Heart left ventricle (tissue), 16 donors: Measurements from ENCODE around the gene SMPD4. TPM values are rescaled to one million over a fixed set of nuclear protein-coding genes. Genes with fewer than 3 reads are reported as not detected.
A peak's percentile ranks its signal among the peaks of the same experiment; 100 is the strongest.
"Not testable (repeated sequence)": the region's sequence is repeated elsewhere in the genome, so short reads cannot be mapped to it uniquely, and the experiment has no call there.

Source experiments
- ATAC-seq, 4 donors: fragments of 200-7000 bp; cut with Tn5 transposase; one replicate each; pipeline ENCODE4 v1.9.1; 2020 to 2022; ENCODE audit warnings: moderate library complexity in 4 of 4, mild to moderate bottlenecking in 3 of 4, moderate number of reproducible peaks in 1 of 4
- DNase-seq, 5 donors: peaks; one replicate each; pipeline ENCODE4 v3.0.0-alpha.2; 2020
- H3K27ac ChIP-seq, 12 donors: fragments of 200-600 bp; sonication (generic) in 4 of 12; one replicate each; pipeline versions ENCODE4 v1.5.0 to v1.8.0; 2016 to 2022; ENCODE audit warnings: mild to moderate bottlenecking in 2 of 12
- H3K27me3 ChIP-seq, 9 donors: fragments of 200-600 bp; sonication (generic) in 2 of 9; one replicate each; pipeline versions ENCODE4 v1.5.1 to v1.8.0; 2016 to 2022; ENCODE audit warnings: mild to moderate bottlenecking in 3 of 9
- H3K36me3 ChIP-seq, 9 donors: fragments of 200-600 bp; sonication (generic) in 2 of 9; one replicate each; pipeline versions ENCODE4 v1.5.0 to v1.8.0; 2018 to 2022; ENCODE audit warnings: mild to moderate bottlenecking in 2 of 9
- H3K4me1 ChIP-seq, 12 donors: fragments of 200-600 bp; sonication (generic) in 4 of 12; one replicate each; pipeline versions ENCODE4 v1.5.0 to v1.8.0; 2016 to 2022; ENCODE audit warnings: mild to moderate bottlenecking in 3 of 12
- H3K4me3 ChIP-seq, 12 donors: fragments of 200-600 bp; sonication (generic) in 4 of 12; one replicate each; pipeline versions ENCODE4 v1.5.0 to v1.8.0; 2017 to 2022; ENCODE audit warnings: mild to moderate bottlenecking in 9 of 12, moderate library complexity in 4 of 12
- H3K9me3 ChIP-seq, 12 donors: fragments of 200-600 bp; sonication (generic) in 4 of 12; one replicate each; pipeline versions ENCODE4 v1.5.0 to v1.8.0; 2016 to 2022; ENCODE audit warnings: mild to moderate bottlenecking in 1 of 12
- CTCF ChIP-seq, 12 donors: fragments of 200-600 bp; sonication (generic) in 4 of 12; IDR thresholded peaks; one replicate each; pipeline versions ENCODE4 v1.5.0 to v1.8.0; 2018 to 2022; ENCODE audit warnings: antibody characterized with exemption in 12 of 12, mild to moderate bottlenecking in 5 of 12
- POLR2A ChIP-seq, 2 donors: fragments of 450-650 bp; IDR thresholded peaks; one replicate each; pipeline ENCODE4 v1.6.1; 2017; ENCODE audit warnings: antibody characterized with exemption in 2 of 2, mild to moderate bottlenecking in 2 of 2, moderate library complexity in 2 of 2
- WGBS, 4 donors: extraction: QIAGEN DNeasy Blood & Tissue Kit in 2 of 4; methylation state at CpG; one replicate each; pipeline versions ENCODE4 v1.1.5 to v1.1.7; 2013 to 2018; 5-methylcytosine and 5-hydroxymethylcytosine counted together
- intact Hi-C, 10 donors: fragments of 100-400 bp; cut with DNase I; formaldehyde crosslinking; loops; one replicate each; pipeline versions ENCODE4 v1.11.1 to v1.14.2; 2022
- polyA plus RNA-seq, 2 donors: library from polyadenylated mRNA; stranded (reverse); fragments of 200-250 nt; gene quantifications; one replicate each; pipeline ENCODE4 v1.2.3, GENCODE V29; 2013
- total RNA-seq, 9 donors: library from RNA; depleted of rRNA in 2 of 9; stranded (reverse); fragments of >200 nt in 2 of 9; fragmentation: NEBNext Ultra II Directional in 3 of 9; extraction: Animal tissue kit (Norgen Biotek cat#: 25700) in 3 of 9; gene quantifications; one replicate each; pipeline versions ENCODE4 v1.1.0 to v1.2.4, GENCODE V29; 2016 to 2023
- donor health status: ischemic (EF 13 %, LVEDD 7.1; RV severe dilation, severe dysfunction).
- donor health status: healthy with polysubstance abuse.
- donor health status: DM: no; HTN: yes; CAD: no.
- donor health status: DM: no; HTN: no; CAD: no.
- donor health status: ischemic (EF 25% LVEDD 6.9; RV normal size, moderate dysfunction).
- donor health status: ischemic (EF 25% LVEDD 5.7; RV mildly dilated, moderate dysfunction).
- donor health status: healthy.
- donor health status: DM: yes; HTN: yes; CAD: no.
- donor health status: ischemic (EF 35%, LVEDD 5.7; RV mildly dilated, moderate dysfunction).
- donor health status: nonischemic (EF 11% LVEDD 7.7; RV severe dilation, severe dysfunction).
- donor health status: DM: yes; HTN: yes; CAD: no.
- donor health status: PGD.
- donor health status: ischemic (EF 29% LVEDD 5.4; RV normal size, mild dysfunction).
- donor health status: nonischemic (EF 23%, LVEDD 6.1; RV moderate dilation, normal function).

The SMPD4 gene
- total and polyA plus RNA-seq, 11 donors, result 23.4 to 41.1 (median 29.2) TPM

- no peak for DNase-seq
- no peaks in the 10 kb centered on the region for H3K27me3 ChIP-seq
- H3K4me3 ChIP-seq, result no peak overlapping the region
- no peak for ATAC-seq
- no peak for TF ChIP-seq CTCF (IDR thresholded peaks at IDR 0.05)
- no peak for TF ChIP-seq POLR2A (IDR thresholded peaks at IDR 0.05)
- H3K36me3 ChIP-seq, result peaks cover 0 to 47% (median 28%) of the 10 kb centered on the region in 9 donors
- intact Hi-C loops, result loop anchor here in 6 of 10 donors (2.0 to 10.0 kb wide), 3 partner anchors 176 to 178 kb away; no protein-coding TSS in a partner anchor
- no peaks in the 10 kb centered on the region for H3K9me3 ChIP-seq
- no peak overlapping the region for H3K27ac ChIP-seq
- 81 to 94% (median 91%) methylated on average over 6 to 9 of the region's 9 CpGs for WGBS, 4 donors
- H3K4me1 ChIP-seq, result peaks cover 0 to 16% (median 0%) of the 10 kb centered on the region in 12 donors
Observed at GRCh38 chr2:130156624-130157004, 24.8 kb downstream of the SMPD4 start.

GRCh38 chr2:130155956-130156623 lies 25.3 kb downstream of the SMPD4 start:
- ATAC-seq, result peak; percentile 55 to 76 (median 68)

GRCh38 chr2:130154773-130155765 lies 26.3 kb downstream of the SMPD4 start:
- DNase-seq, result no peak
- WGBS, 4 donors, result 94 to 96% (median 95%) methylated on average over 23 to 29 of the region's 29 CpGs

More at GRCh38 chr2:130155956-130156623, 25.3 kb downstream of the SMPD4 start:
- intact Hi-C loops, result loop anchor here in 6 of 10 donors (2.0 to 10.0 kb wide), 3 partner anchors 176 to 179 kb away; no protein-coding TSS in a partner anchor
- not testable (repeated sequence) for H3K4me3 ChIP-seq, H3K9me3 ChIP-seq, H3K27ac ChIP-seq, H3K27me3 ChIP-seq
- Histone ChIP-seq H3K36me3 (peaks cover 0 to 46% (median 28%) of the 10 kb centered on the region in 9 donors), H3K4me1 (peaks cover 0 to 12% (median 0%) of the 10 kb centered on the region in 12 donors)
- peak; percentile 38 to 69 (median 56) for TF ChIP-seq CTCF (IDR thresholded peaks at IDR 0.05)
- 19 to 45% (median 38%) methylated on average over 5 to 16 of the region's 16 CpGs for WGBS, 4 donors
- DNase-seq, result peak; percentile 54 to 80 (median 74)

GRCh38 chr2:130154423-130154770 lies 27.0 kb downstream of the SMPD4 start:
- H3K4me3 ChIP-seq, ATAC-seq, H3K27ac ChIP-seq, H3K4me1 ChIP-seq, DNase-seq, H3K27me3 ChIP-seq, H3K9me3 ChIP-seq: not testable (repeated sequence)
- peaks cover 0 to 41% (median 21%) of the 10 kb centered on the region in 9 donors for H3K36me3 ChIP-seq
- intact Hi-C loops, result loop anchor here in 3 of 10 donors (10.0 kb wide), 1 partner anchor 180 kb away; no protein-coding TSS in a partner anchor
- 81 to 93% (median 92%) methylated on average over 5 to 8 of the region's 8 CpGs for WGBS, 4 donors

More at GRCh38 chr2:130154773-130155765, 26.3 kb downstream of the SMPD4 start:
- Histone ChIP-seq H3K4me1 (peaks cover 0 to 6% (median 0%) of the 10 kb centered on the region in 12 donors), H3K27me3 (no peaks in the 10 kb centered on the region), H3K4me3 (no peak overlapping the region), H3K27ac (no peak overlapping the region), H3K36me3 (peaks cover 0 to 44% (median 26%) of the 10 kb centered on the region in 9 donors), H3K9me3 (no peaks in the 10 kb centered on the region)
- intact Hi-C loops, result loop anchor here in 5 of 10 donors (5.0 to 10.0 kb wide), 2 partner anchors 177 to 180 kb away; no protein-coding TSS in a partner anchor
- ATAC-seq, result no peak
- no peak for TF ChIP-seq POLR2A (IDR thresholded peaks at IDR 0.05)
- TF ChIP-seq CTCF (IDR thresholded peaks at IDR 0.05), result no peak

GRCh38 chr2:130153721-130154422 lies 27.5 kb downstream of the SMPD4 start:
- intact Hi-C loops, result loop anchor here in 3 of 10 donors (10.0 kb wide), 1 partner anchor 181 kb away; no protein-coding TSS in a partner anchor
- not testable (repeated sequence) for ATAC-seq, DNase-seq

More at GRCh38 chr2:130153721-130154422, 27.5 kb downstream of the SMPD4 start:
- H3K27me3 ChIP-seq, H3K27ac ChIP-seq, H3K9me3 ChIP-seq, H3K4me1 ChIP-seq, H3K4me3 ChIP-seq: not testable (repeated sequence)
- WGBS, 4 donors, result 88 to 94% (median 92%) methylated on average over 13 to 23 of the region's 23 CpGs
- H3K36me3 ChIP-seq, result peaks cover 0 to 36% (median 16%) of the 10 kb centered on the region in 9 donors
